GM12878 (cell line): ENCODE measurements around the gene WARS2. TPM values are rescaled to one million over a fixed set of nuclear protein-coding genes. Genes with fewer than 3 reads are reported as not detected.

Experiments used
- ATAC-seq: fragments of 200-7000 bp; cut with Tn5 transposase; 3 replicates; pipeline ENCODE4 v1.9.1; 2020; ENCODE audit warnings: mild to moderate bottlenecking, moderate library complexity
- BruUV-seq: library from RNA; stranded (reverse); fragments of 400-500 nt; replicated peaks from 2 replicates; lab custom pipeline; 2021; lab: Mats Ljungman, UMichigan
- CTCF ChIA-PET: fragments of 300-600 bp; sonication (Branson Sonifier 250); formaldehyde crosslinking; extraction: SDS; loops from one replicate; lab custom pipeline; 2021; ENCODE audit warnings: inconsistent platforms; lab: Yijun Ruan, JAX
- POLR2A ChIA-PET: fragments of 350-600 bp; formaldehyde crosslinking; extraction: SDS; loops from one replicate; lab custom pipeline; 2021; ENCODE audit warnings: inconsistent platforms; lab: Charles Lee
- RAD21 ChIA-PET: fragments of 300-600 bp; sonication (Branson Sonifier 250); formaldehyde crosslinking; loops from one replicate; lab custom pipeline; 2023; ENCODE audit warnings: antibody characterized with exemption; ENCODE audit not compliant: unreplicated experiment; lab: Charles Lee
- SMC1A ChIA-PET: fragments of 300-600 bp; sonication (Branson Sonifier 250); formaldehyde crosslinking; loops from one replicate; lab custom pipeline; 2023; ENCODE audit not compliant: unreplicated experiment, uncharacterized antibody; lab: Charles Lee
- DNase-seq: peaks from one replicate; pipeline ENCODE4 v3.0.0-alpha.2; 2011; ENCODE audit warnings: low read depth, low spot score
- FAIRE-seq: peaks from 3 replicates; lab custom pipeline; 2011; peaks lifted over from hg19 to GRCh38; lab: Jason Lieb, UNC
- H2AFZ ChIP-seq: 2 replicates; pipeline ENCODE4 v1.6.0; 2011; ENCODE audit warnings: low read depth, low read length, control low read depth; ENCODE audit not compliant: control insufficient read depth
- H3K27ac ChIP-seq: 2 replicates; pipeline ENCODE4 v1.5.1; 2011; ENCODE audit warnings: control low read depth; ENCODE audit not compliant: control insufficient read depth, insufficient read depth
- H3K27me3 ChIP-seq, 2 experiments: replicated peaks in 1 of 2; 2 replicates each; pipeline versions ENCODE4 v1.6.0 to v1.6.1; 2011; ENCODE audit warnings: low read length in 1 of 2; ENCODE audit not compliant: control insufficient read depth in 2 of 2, insufficient read depth in 2 of 2
- H3K36me3 ChIP-seq, 2 experiments: 2 replicates each; pipeline ENCODE4 v1.5.1; 2011; ENCODE audit warnings: low read length in 1 of 2; ENCODE audit not compliant: control insufficient read depth in 2 of 2, insufficient read depth in 2 of 2
- H3K4me1 ChIP-seq: 2 replicates; pipeline ENCODE4 v1.6.1; 2011; ENCODE audit warnings: mild to moderate bottlenecking, low read length, moderate library complexity, mixed read lengths; ENCODE audit not compliant: control insufficient read depth, insufficient read depth
- H3K4me2 ChIP-seq: 2 replicates; pipeline ENCODE4 v1.6.0; 2011; ENCODE audit warnings: control low read depth; ENCODE audit not compliant: control insufficient read depth, insufficient read depth
- H3K4me3 ChIP-seq: fragments of 200-600 bp; sonication (generic); 2 replicates; pipeline ENCODE4 v1.5.1; 2016
- H3K79me2 ChIP-seq: 2 replicates; pipeline ENCODE4 v1.6.0; 2011; ENCODE audit warnings: low read length; ENCODE audit not compliant: control insufficient read depth, insufficient read depth
- H3K9ac ChIP-seq: 2 replicates; pipeline ENCODE4 v1.8.0; 2011; ENCODE audit warnings: low read length, control low read depth, mixed read lengths; ENCODE audit not compliant: control insufficient read depth, insufficient read depth
- H3K9me3 ChIP-seq: replicated peaks from 3 replicates; pipeline ENCODE4 v1.5.1; 2011; ENCODE audit warnings: mild to moderate bottlenecking, low read length; ENCODE audit not compliant: control insufficient read depth, insufficient read depth
- H4K20me1 ChIP-seq: 2 replicates; pipeline ENCODE4 v1.6.0; 2011; ENCODE audit not compliant: control insufficient read depth, insufficient read depth
- BCL3 ChIP-seq: IDR thresholded peaks from 2 replicates; pipeline ENCODE4 v1.6.1; 2011; ENCODE audit warnings: borderline replicate concordance, low read depth, mild to moderate bottlenecking, moderate library complexity, low read length; ENCODE audit not compliant: insufficient read depth, poor library complexity, severe bottlenecking
- E2F8 ChIP-seq: fragments of 450-650 bp; IDR thresholded peaks from 2 replicates; pipeline ENCODE4 v1.6.1; 2018; ENCODE audit warnings: mild to moderate bottlenecking, low read depth, moderate library complexity; ENCODE audit not compliant: partially characterized antibody
- ETV6 ChIP-seq, 2 experiments: fragments of 450-650 bp in 1 of 2; IDR thresholded peaks in 1 of 2; conservative IDR thresholded peaks in 1 of 2; 2 replicates each; pipeline ENCODE4 v1.6.1; 2014; ENCODE audit warnings: antibody characterized with exemption in 1 of 2, borderline replicate concordance in 1 of 2, low read depth in 1 of 2, mild to moderate bottlenecking in 1 of 2, moderate library complexity in 1 of 2
- HSF1 ChIP-seq: fragments of 150-350 bp; IDR thresholded peaks from 2 replicates; pipeline ENCODE4 v1.6.1; 2014; ENCODE audit warnings: mild to moderate bottlenecking, low read depth, low read length
- NR2C1 ChIP-seq: fragments of 450-650 bp; IDR thresholded peaks from 2 replicates; pipeline ENCODE4 v1.6.1; 2017; ENCODE audit warnings: antibody characterized with exemption, mild to moderate bottlenecking, moderate library complexity
- POLR2AphosphoS2 ChIP-seq: IDR thresholded peaks from 2 replicates; pipeline ENCODE4 v1.6.1; 2011; ENCODE audit warnings: low read depth, mild to moderate bottlenecking, low read length, improper control_type of control experiment, moderate library complexity
- SMAD5 ChIP-seq: IDR thresholded peaks from 2 replicates; pipeline ENCODE4 v1.6.1; 2016; ENCODE audit warnings: antibody characterized with exemption, low read depth
- SMARCA5 ChIP-seq: fragments of 450-650 bp; IDR thresholded peaks from 2 replicates; pipeline ENCODE4 v1.6.1; 2017; ENCODE audit warnings: mild to moderate bottlenecking
- STAT1 ChIP-seq: fragments of 450-650 bp; conservative IDR thresholded peaks from 2 replicates; pipeline ENCODE4 v1.6.1; 2014; ENCODE audit warnings: antibody characterized with exemption, mild to moderate bottlenecking
- TARDBP ChIP-seq: IDR thresholded peaks from 2 replicates; pipeline ENCODE4 v1.6.1; 2016; ENCODE audit warnings: borderline replicate concordance
- ZNF207 ChIP-seq: fragments of 450-650 bp; IDR thresholded peaks from 2 replicates; pipeline ENCODE4 v1.6.1; 2014; ENCODE audit warnings: antibody characterized with exemption, mild to moderate bottlenecking, borderline replicate concordance
- ZSCAN29 ChIP-seq: fragments of 450-650 bp; IDR thresholded peaks from 2 replicates; pipeline ENCODE4 v1.6.1; 2017; ENCODE audit warnings: mild to moderate bottlenecking, moderate library complexity
- in situ Hi-C: fragments of 300-500 bp; cut with MboI; formaldehyde crosslinking; loops from 9 replicates; pipeline ENCODE4 v1.14.3; 2018; ENCODE audit warnings: mixed read lengths
- intact Hi-C: fragments of 100-400 bp; cut with micrococcal nuclease; formaldehyde crosslinking; loops from one replicate; pipeline ENCODE4 v1.14.2; 2022; ENCODE audit not compliant: unreplicated experiment
- polyA plus RNA-seq, 11 experiments: library from polyadenylated mRNA; depleted of rRNA in 4 of 11; unstranded in 6 of 11; stranded (reverse) in 5 of 11; fragments of >200 nt; fragmentation: Nextera tagmentation in 4 of 11; fragmentation: Illumina TruSeq in 1 of 11; extraction: Ambion mirVana in 4 of 11; extraction: Trizol in 1 of 11; gene quantifications; 1 replicate in 1 of 11; 2 replicates in 10 of 11; pipeline versions ENCODE4 v1.2.1 to v1.2.3, GENCODE V29; 2011 to 2016; ENCODE audit warnings: inconsistent platforms in 2 of 11, missing spikeins in 2 of 11, low read depth in 1 of 11
- total RNA-seq, 4 experiments: library from RNA; depleted of rRNA in 3 of 4; stranded (reverse); fragments of >200 nt in 3 of 4; fragmentation: Illumina TruSeq in 1 of 4; extraction: Trizol in 1 of 4; gene quantifications; 2 replicates each; pipeline versions ENCODE4 v1.2.1 to v1.2.3, GENCODE V29; 2013 to 2021
- TF ChIP-seq, protein P1 (sequence below): fragments of 450-650 bp; IDR thresholded peaks from 2 replicates; pipeline ENCODE4 v1.6.1; 2016; ENCODE audit warnings: mild to moderate bottlenecking, moderate library complexity, borderline replicate concordance

The WARS2 gene
- total and polyA plus RNA-seq, 10 of the 15 experiments (the other 5 are each of a cell fraction or from before 2014, with no cell fraction given) = 5.5 to 22.2 (median 14.4) TPM

- TF ChIP-seq STAT1 = no peak
- no peak for TF ChIP-seq ZNF207
- no peak for TF ChIP-seq ZSCAN29
- TF ChIP-seq, all 136 proteins: peak for 0
Measured at GRCh38 chr1:119053917-119054316, 86.5 kb downstream of the WARS2 start (continued).

DNA sequence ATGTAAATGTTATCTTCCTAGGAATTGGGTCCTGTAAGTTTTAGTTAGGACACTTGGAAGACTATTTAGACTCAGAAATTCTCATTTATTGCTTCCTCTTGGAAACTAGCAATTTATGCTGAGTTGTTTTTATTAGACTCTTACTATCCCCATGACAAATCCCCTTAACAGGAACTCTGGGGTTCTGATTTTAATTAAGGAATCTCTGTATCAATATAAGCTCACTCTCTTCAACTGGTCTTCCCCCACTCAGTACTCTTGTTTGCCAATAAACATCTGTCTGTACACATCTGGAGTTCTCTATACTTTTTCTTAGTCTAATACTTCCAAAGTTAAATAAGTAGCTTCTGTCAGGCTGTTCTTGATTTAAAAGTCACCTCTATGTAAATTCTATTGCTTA lies 88.2 kb downstream of the WARS2 start:
- H2AFZ ChIP-seq = no peak overlapping the region
- no peak overlapping the region for H3K27ac ChIP-seq
- no peaks in the 10 kb centered on the region for H3K36me3 ChIP-seq
- H3K4me2 ChIP-seq = no peak overlapping the region
- DNase-seq (no peak), ATAC-seq (no peak), FAIRE-seq (no peak)
- no TSS peak for BruUV-seq
- ChIA-PET CTCF (no interaction called here), RAD21 (no interaction called here), POLR2A (no interaction called here), SMC1A (interaction anchor here (0.8 kb wide), 1 partner anchor 223 kb away, joined by 5 read pairs; no protein-coding TSS in a partner anchor)
- intact Hi-C loops = no loop called here
- H4K20me1 ChIP-seq = no peaks in the 10 kb centered on the region
- no peak overlapping the region for H3K9ac ChIP-seq
- no peaks in the 10 kb centered on the region for H3K79me2 ChIP-seq
- no peaks in the 10 kb centered on the region for H3K9me3 ChIP-seq
- no peak overlapping the region for H3K4me3 ChIP-seq
- H3K27me3 ChIP-seq = no peaks in the 10 kb centered on the region
- in situ Hi-C loops = no loop called here
- H3K4me1 ChIP-seq = no peaks in the 10 kb centered on the region
- TF ChIP-seq ETV6 (conservative IDR thresholded peaks at IDR 0.05 in 1 of 2, IDR thresholded peaks at IDR 0.05 in 1 of 2; ENCODE audit: borderline replicate concordance in 1 of 2, low read depth in 1 of 2) (no peak), SMARCA5 (no peak), E2F8 (no peak), HSF1 (no peak), POLR2AphosphoS2 (no peak), NR2C1 (no peak), TARDBP (no peak), SMAD5 (no peak), BCL3 (no peak)
- TF ChIP-seq, protein P1, sequence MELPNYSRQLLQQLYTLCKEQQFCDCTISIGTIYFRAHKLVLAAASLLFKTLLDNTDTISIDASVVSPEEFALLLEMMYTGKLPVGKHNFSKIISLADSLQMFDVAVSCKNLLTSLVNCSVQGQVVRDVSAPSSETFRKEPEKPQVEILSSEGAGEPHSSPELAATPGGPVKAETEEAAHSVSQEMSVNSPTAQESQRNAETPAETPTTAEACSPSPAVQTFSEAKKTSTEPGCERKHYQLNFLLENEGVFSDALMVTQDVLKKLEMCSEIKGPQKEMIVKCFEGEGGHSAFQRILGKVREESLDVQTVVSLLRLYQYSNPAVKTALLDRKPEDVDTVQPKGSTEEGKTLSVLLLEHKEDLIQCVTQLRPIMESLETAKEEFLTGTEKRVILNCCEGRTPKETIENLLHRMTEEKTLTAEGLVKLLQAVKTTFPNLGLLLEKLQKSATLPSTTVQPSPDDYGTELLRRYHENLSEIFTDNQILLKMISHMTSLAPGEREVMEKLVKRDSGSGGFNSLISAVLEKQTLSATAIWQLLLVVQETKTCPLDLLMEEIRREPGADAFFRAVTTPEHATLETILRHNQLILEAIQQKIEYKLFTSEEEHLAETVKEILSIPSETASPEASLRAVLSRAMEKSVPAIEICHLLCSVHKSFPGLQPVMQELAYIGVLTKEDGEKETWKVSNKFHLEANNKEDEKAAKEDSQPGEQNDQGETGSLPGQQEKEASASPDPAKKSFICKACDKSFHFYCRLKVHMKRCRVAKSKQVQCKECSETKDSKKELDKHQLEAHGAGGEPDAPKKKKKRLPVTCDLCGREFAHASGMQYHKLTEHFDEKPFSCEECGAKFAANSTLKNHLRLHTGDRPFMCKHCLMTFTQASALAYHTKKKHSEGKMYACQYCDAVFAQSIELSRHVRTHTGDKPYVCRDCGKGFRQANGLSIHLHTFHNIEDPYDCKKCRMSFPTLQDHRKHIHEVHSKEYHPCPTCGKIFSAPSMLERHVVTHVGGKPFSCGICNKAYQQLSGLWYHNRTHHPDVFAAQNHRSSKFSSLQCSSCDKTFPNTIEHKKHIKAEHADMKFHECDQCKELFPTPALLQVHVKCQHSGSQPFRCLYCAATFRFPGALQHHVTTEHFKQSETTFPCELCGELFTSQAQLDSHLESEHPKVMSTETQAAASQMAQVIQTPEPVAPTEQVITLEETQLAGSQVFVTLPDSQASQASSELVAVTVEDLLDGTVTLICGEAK = no peak
